SK-N-MC (cell line): ENCODE measurements around the gene RANBP3.

ENCODE experiments used
- EZH2 ChIP-seq: fragments of 200-600 bp; sonication (generic); IDR thresholded peaks from one replicate; pipeline ENCODE4 v1.6.1; 2017; ENCODE audit warnings: antibody characterized with exemption
- FOXP2 ChIP-seq: optimal IDR thresholded peaks from 2 replicates; pipeline ENCODE3; 2011; ENCODE audit warnings: mild to moderate bottlenecking, moderate library complexity; ENCODE audit not compliant: insufficient read depth; ENCODE audit errors: extremely low read length, control extremely low read depth
- POLR2AphosphoS5 ChIP-seq: IDR thresholded peaks from 2 replicates; pipeline ENCODE4 v1.6.1; 2012; ENCODE audit warnings: mild to moderate bottlenecking, low read depth, low read length, borderline replicate concordance

DNA sequence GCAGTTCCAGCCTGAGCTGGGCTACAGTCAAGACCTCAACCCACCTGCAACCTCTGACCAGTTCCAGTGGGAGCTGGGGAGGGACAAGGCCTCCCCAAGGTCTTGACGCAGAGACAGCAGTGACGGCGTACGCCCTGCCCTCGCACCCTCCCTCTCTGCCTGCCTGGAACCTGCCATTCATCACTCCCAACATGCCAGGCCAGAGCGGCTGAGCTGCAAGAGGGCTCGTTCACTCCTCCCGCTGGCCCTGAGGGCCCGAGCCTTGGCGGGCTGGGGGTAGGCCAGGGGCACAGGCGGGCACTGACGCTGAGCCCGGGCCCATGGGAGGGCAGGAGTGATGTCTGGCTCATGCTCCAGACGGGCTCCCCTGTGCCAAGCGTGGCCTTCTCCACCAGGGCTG is 82.5 kb downstream of the RANBP3 start:
- TF ChIP-seq EZH2 (no peak), FOXP2 (no peak), POLR2AphosphoS5 (no peak)
